Liver (tissue), 9 donors: ENCODE results near the gene NLRP10. TPM values are rescaled to one million over a fixed set of nuclear protein-coding genes. Genes with fewer than 3 reads are reported as not detected.

Experiments used
- DNase-seq: peaks from one replicate; pipeline ENCODE4 v3.0.0-alpha.2; 2017; ENCODE audit warnings: low spot score
- H3K27ac ChIP-seq, 2 donors: one replicate each; pipeline ENCODE4 v1.7.0; 2013; ENCODE audit warnings: inconsistent platforms in 2 of 2, low read length in 2 of 2, control low read depth in 1 of 2, low read depth in 1 of 2, mild to moderate bottlenecking in 1 of 2
- H3K27me3 ChIP-seq, 4 donors: one replicate each; pipeline versions ENCODE4 v1.6.1 to v1.7.0; 2013; ENCODE audit warnings: low read length in 3 of 4, inconsistent platforms in 1 of 4, mild to moderate bottlenecking in 1 of 4, moderate library complexity in 1 of 4; ENCODE audit not compliant: control insufficient read depth in 4 of 4, insufficient read depth in 4 of 4
- H3K36me3 ChIP-seq, 4 donors: one replicate each; pipeline versions ENCODE4 v1.6.1 to v1.7.0; 2013; ENCODE audit warnings: low read length in 3 of 4, mild to moderate bottlenecking in 3 of 4, low read depth in 1 of 4, moderate library complexity in 1 of 4; ENCODE audit not compliant: control insufficient read depth in 4 of 4, insufficient read depth in 3 of 4
- H3K4me1 ChIP-seq, 4 donors: one replicate each; pipeline versions ENCODE4 v1.6.1 to v1.7.0; 2013; ENCODE audit warnings: low read length in 3 of 4, mild to moderate bottlenecking in 3 of 4, moderate library complexity in 1 of 4; ENCODE audit not compliant: control insufficient read depth in 4 of 4, insufficient read depth in 4 of 4
- H3K4me3 ChIP-seq, 3 donors: one replicate each; pipeline versions ENCODE4 v1.6.1 to v1.7.0; 2013; ENCODE audit warnings: low read length in 3 of 3, control low read depth in 1 of 3, low read depth in 1 of 3, mild to moderate bottlenecking in 1 of 3
- H3K9ac ChIP-seq, 2 donors: one replicate each; pipeline ENCODE4 v1.7.0; 2013; ENCODE audit warnings: low read length in 2 of 2, mild to moderate bottlenecking in 2 of 2, moderate library complexity in 2 of 2, control low read depth in 1 of 2, low read depth in 1 of 2
- H3K9me3 ChIP-seq, 4 donors: one replicate each; pipeline versions ENCODE4 v1.6.1 to v1.7.0; 2013; ENCODE audit warnings: low read length in 3 of 4; ENCODE audit not compliant: control insufficient read depth in 4 of 4
- CTCF ChIP-seq: fragments of 150-350 bp; IDR thresholded peaks from 2 replicates; pipeline ENCODE4 v1.5.1; 2017; ENCODE audit warnings: improper control_type of control experiment, low read depth, low read length; ENCODE audit not compliant: missing input control
- FOXA1 ChIP-seq: IDR thresholded peaks from 2 replicates; pipeline ENCODE4 v1.6.1; 2016; ENCODE audit warnings: antibody characterized with exemption
- JUND ChIP-seq, 2 donors: IDR thresholded peaks; 2 replicates each; pipeline ENCODE4 v1.6.1; 2016; ENCODE audit warnings: antibody characterized with exemption in 2 of 2
- MAX ChIP-seq: IDR thresholded peaks from 2 replicates; pipeline ENCODE4 v1.6.1; 2016; ENCODE audit warnings: antibody characterized with exemption
- REST ChIP-seq: IDR thresholded peaks from 2 replicates; pipeline ENCODE4 v1.6.1; 2016; ENCODE audit warnings: antibody characterized with exemption, mild to moderate bottlenecking
- RXRA ChIP-seq, 2 donors: IDR thresholded peaks; 2 replicates each; pipeline ENCODE4 v1.6.1; 2017 to 2018; ENCODE audit warnings: antibody characterized with exemption in 2 of 2, mild to moderate bottlenecking in 1 of 2
- TAF1 ChIP-seq: conservative IDR thresholded peaks from 2 replicates; pipeline ENCODE4 v1.6.1; 2016; ENCODE audit warnings: antibody characterized with exemption, mild to moderate bottlenecking
- YY1 ChIP-seq: IDR thresholded peaks from 2 replicates; pipeline ENCODE4 v1.6.1; 2016; ENCODE audit warnings: antibody characterized with exemption, mild to moderate bottlenecking
- ZBTB33 ChIP-seq: IDR thresholded peaks from 2 replicates; pipeline ENCODE4 v1.6.1; 2016; ENCODE audit warnings: antibody characterized with exemption
- WGBS: extraction: QIAGEN DNeasy Blood & Tissue Kit; methylation state at CpG from one replicate; pipeline ENCODE4 v1.1.7; 2013; 5-methylcytosine and 5-hydroxymethylcytosine counted together
- polyA plus RNA-seq, 2 donors: library from polyadenylated mRNA; stranded (reverse) in 1 of 2; unstranded in 1 of 2; fragments of 200-250 nt in 1 of 2; fragments of >200 nt in 1 of 2; fragmentation: Nextera tagmentation in 1 of 2; extraction: Ambion mirVana in 1 of 2; gene quantifications; one replicate each; pipeline versions ENCODE4 v1.2.1 to v1.2.3, GENCODE V29; 2013 to 2015
- total RNA-seq, 2 donors: library from RNA; depleted of rRNA; stranded (reverse); fragments of >200 nt; gene quantifications; one replicate each; pipeline ENCODE4 v1.2.3, GENCODE V29; 2014
- donor health status: healthy.
- donor health status: healthy.
- donor health status: healthy.
- donor health status: healthy.
- donor health status: healthy.

Gene NLRP10
- total and polyA plus RNA-seq, 4 donors, result not detected

- Histone ChIP-seq H3K27me3 (no peaks in the 10 kb centered on the region), H3K9me3 (no peaks in the 10 kb centered on the region), H3K4me3 (no peak overlapping the region), H3K36me3 (no peaks in the 10 kb centered on the region), H3K9ac (no peak overlapping the region), H3K4me1 (no peaks in the 10 kb centered on the region), H3K27ac (no peak overlapping the region)
- TF ChIP-seq CTCF (no peak), JUND (IDR thresholded peaks at IDR 0.05) (no peak), REST (no peak)
- DNase-seq, result no peak
Measured at GRCh38 chr11:7971846-7972245, 6.6 kb upstream of the NLRP10 start.

- no peak for DNase-seq
- TF ChIP-seq REST (no peak), RXRA (IDR thresholded peaks at IDR 0.05) (no peak), FOXA1 (no peak), YY1 (no peak), ZBTB33 (no peak), TAF1 (no peak), MAX (no peak)
- WGBS, result 72% methylated on average over 3 of the region's 3 CpGs
- Histone ChIP-seq H3K4me1 (no peaks in the 10 kb centered on the region), H3K4me3 (no peak overlapping the region), H3K9me3 (no peaks in the 10 kb centered on the region), H3K9ac (no peak overlapping the region), H3K27me3 (no peaks in the 10 kb centered on the region), H3K36me3 (no peaks in the 10 kb centered on the region), H3K27ac (no peak overlapping the region)
Measured at GRCh38 chr11:7969756-7970646, 4.8 kb upstream of the NLRP10 start.
